A673 (cell line): ENCODE measurements around the gene RPTN.

ENCODE experiments used
- EZH2 ChIP-seq: fragments of 200-600 bp; sonication (generic); IDR thresholded peaks from 2 replicates; pipeline ENCODE4 v1.6.1; 2017; ENCODE audit warnings: borderline replicate concordance, low read depth, mild to moderate bottlenecking, mixed read lengths, antibody characterized with exemption, low read length; ENCODE audit not compliant: poor library complexity, severe bottlenecking
- TF ChIP-seq, protein P1 (sequence below): fragments of 300-800, 200-600 bp; sonication (generic); conservative IDR thresholded peaks from 2 replicates; pipeline ENCODE4 v1.5.1; 2017; ENCODE audit warnings: low read depth, mild to moderate bottlenecking, antibody characterized with exemption, low read length, moderate library complexity, mixed read lengths

DNA sequence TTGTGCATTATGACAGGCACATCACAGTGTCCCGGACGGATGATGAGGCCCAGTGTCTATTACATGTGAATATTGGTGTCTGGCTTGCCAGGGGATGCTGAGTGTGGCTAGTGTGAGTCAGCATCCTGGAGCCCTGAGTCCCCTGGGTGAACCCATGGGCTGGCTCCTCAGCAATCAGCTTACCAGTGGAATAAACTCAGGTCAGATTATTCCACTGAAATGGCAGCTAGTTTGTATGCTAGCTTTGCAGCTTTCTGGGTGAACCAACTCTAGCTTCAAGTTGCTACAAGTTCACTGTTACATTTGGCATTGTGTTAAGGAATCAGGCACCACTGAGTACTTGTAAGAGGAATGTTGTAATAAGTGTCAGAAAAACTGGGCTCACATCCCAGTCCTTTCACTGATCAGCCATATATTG lies 23.9 kb upstream of the RPTN start:
- TF ChIP-seq, protein P1, sequence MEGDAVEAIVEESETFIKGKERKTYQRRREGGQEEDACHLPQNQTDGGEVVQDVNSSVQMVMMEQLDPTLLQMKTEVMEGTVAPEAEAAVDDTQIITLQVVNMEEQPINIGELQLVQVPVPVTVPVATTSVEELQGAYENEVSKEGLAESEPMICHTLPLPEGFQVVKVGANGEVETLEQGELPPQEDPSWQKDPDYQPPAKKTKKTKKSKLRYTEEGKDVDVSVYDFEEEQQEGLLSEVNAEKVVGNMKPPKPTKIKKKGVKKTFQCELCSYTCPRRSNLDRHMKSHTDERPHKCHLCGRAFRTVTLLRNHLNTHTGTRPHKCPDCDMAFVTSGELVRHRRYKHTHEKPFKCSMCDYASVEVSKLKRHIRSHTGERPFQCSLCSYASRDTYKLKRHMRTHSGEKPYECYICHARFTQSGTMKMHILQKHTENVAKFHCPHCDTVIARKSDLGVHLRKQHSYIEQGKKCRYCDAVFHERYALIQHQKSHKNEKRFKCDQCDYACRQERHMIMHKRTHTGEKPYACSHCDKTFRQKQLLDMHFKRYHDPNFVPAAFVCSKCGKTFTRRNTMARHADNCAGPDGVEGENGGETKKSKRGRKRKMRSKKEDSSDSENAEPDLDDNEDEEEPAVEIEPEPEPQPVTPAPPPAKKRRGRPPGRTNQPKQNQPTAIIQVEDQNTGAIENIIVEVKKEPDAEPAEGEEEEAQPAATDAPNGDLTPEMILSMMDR, result no peak
- TF ChIP-seq EZH2, result no peak
